HepG2 (cell line): Measurements from ENCODE around the gene GRID1. TPM values are rescaled to one million over a fixed set of nuclear protein-coding genes. Genes with fewer than 3 reads are reported as not detected.

Source experiments
- ATM ChIP-seq: fragments of 450-650 bp; IDR thresholded peaks from 2 replicates; pipeline ENCODE4 v1.7.1; 2017; ENCODE audit warnings: mild to moderate bottlenecking, borderline replicate concordance
- BRCA1 ChIP-seq: sonication (generic); formaldehyde crosslinking; IDR thresholded peaks from 2 replicates; pipeline ENCODE4 v1.4.0; 2020; ENCODE audit warnings: missing genetic modification reagents
- CAMTA2 ChIP-seq: sonication (generic); formaldehyde crosslinking; IDR thresholded peaks from 2 replicates; pipeline ENCODE4 v1.4.0; 2020; ENCODE audit warnings: mild to moderate bottlenecking, missing genetic modification reagents, borderline replicate concordance
- CBFB ChIP-seq: sonication (generic); formaldehyde crosslinking; IDR thresholded peaks from 2 replicates; pipeline ENCODE4 v1.4.0; 2020; ENCODE audit warnings: missing genetic modification reagents
- IRF2 ChIP-seq: IDR thresholded peaks from 2 replicates; pipeline ENCODE4 v1.6.1; 2018; ENCODE audit warnings: missing genetic modification reagents, missing compliant biosample characterization
- ISX ChIP-seq: sonication (generic); formaldehyde crosslinking; conservative IDR thresholded peaks from 2 replicates; pipeline ENCODE4 v1.5.0; 2020; ENCODE audit warnings: missing genetic modification reagents
- KLF12 ChIP-seq: sonication (generic); formaldehyde crosslinking; IDR thresholded peaks from 2 replicates; pipeline ENCODE4 v1.4.0; 2020; ENCODE audit warnings: missing genetic modification reagents, borderline replicate concordance
- KLF15 ChIP-seq: sonication (generic); formaldehyde crosslinking; IDR thresholded peaks from 2 replicates; pipeline ENCODE4 v1.8.1; 2023; ENCODE audit warnings: borderline replicate concordance, mild to moderate bottlenecking, inconsistent platforms, missing genetic modification reagents, mixed read lengths
- KMT2A ChIP-seq: sonication (generic); formaldehyde crosslinking; IDR thresholded peaks from 2 replicates; pipeline ENCODE4 v1.4.0; 2020; ENCODE audit warnings: missing genetic modification reagents
- MAFG ChIP-seq: sonication (generic); formaldehyde crosslinking; IDR thresholded peaks from 2 replicates; pipeline ENCODE4 v1.5.1; 2020; ENCODE audit warnings: mild to moderate bottlenecking, missing genetic modification reagents
- MYNN ChIP-seq: sonication (generic); formaldehyde crosslinking; IDR thresholded peaks from 2 replicates; pipeline ENCODE4 v1.4.0; 2020; ENCODE audit warnings: mild to moderate bottlenecking, low read depth, missing genetic modification reagents
- MZF1 ChIP-seq: sonication (generic); formaldehyde crosslinking; IDR thresholded peaks from 2 replicates; pipeline ENCODE4 v1.8.1; 2023; ENCODE audit warnings: mild to moderate bottlenecking, missing genetic modification reagents, borderline replicate concordance
- PTBP1 ChIP-seq: fragments of 200-400 bp; formaldehyde crosslinking; IDR thresholded peaks from 2 replicates; pipeline ENCODE4 v1.6.1; 2018; ENCODE audit warnings: low read length, low read depth; ENCODE audit not compliant: poor library complexity, severe bottlenecking
- RXRB ChIP-seq: IDR thresholded peaks from 2 replicates; pipeline ENCODE4 v1.6.1; 2016; ENCODE audit warnings: borderline replicate concordance, missing genetic modification reagents, missing compliant biosample characterization
- STAT5B ChIP-seq: sonication (generic); formaldehyde crosslinking; IDR thresholded peaks from 2 replicates; pipeline ENCODE4 v1.4.0; 2020; ENCODE audit warnings: missing genetic modification reagents
- ZFP37 ChIP-seq: sonication (generic); formaldehyde crosslinking; IDR thresholded peaks from 2 replicates; pipeline ENCODE4 v1.4.0; 2020; ENCODE audit warnings: missing genetic modification reagents, borderline replicate concordance
- ZNF335 ChIP-seq: sonication (generic); formaldehyde crosslinking; IDR thresholded peaks from 2 replicates; pipeline ENCODE4 v1.4.0; 2020; ENCODE audit warnings: missing genetic modification reagents
- ZNF557 ChIP-seq: sonication (generic); formaldehyde crosslinking; IDR thresholded peaks from 2 replicates; pipeline ENCODE4 v1.4.0; 2020; ENCODE audit warnings: missing genetic modification reagents
- ZNF598 ChIP-seq: sonication (generic); formaldehyde crosslinking; IDR thresholded peaks from 2 replicates; pipeline ENCODE4 v1.5.1; 2020; ENCODE audit warnings: mild to moderate bottlenecking, missing genetic modification reagents, borderline replicate concordance
- polyA plus RNA-seq, 8 experiments: library from polyadenylated mRNA; depleted of rRNA in 3 of 8; stranded (reverse) in 7 of 8; unstranded in 1 of 8; fragments of >200 nt; fragmentation: Illumina TruSeq in 4 of 8; extraction: Trizol in 4 of 8; gene quantifications; 2 replicates each; pipeline versions ENCODE4 v1.2.1 to v1.2.3, GENCODE V29; 2011 to 2016; ENCODE audit warnings: low read depth in 4 of 8, missing spikeins in 1 of 8, mixed read lengths in 1 of 8; ENCODE audit not compliant: insufficient read depth in 1 of 8
- total RNA-seq, 5 experiments: library from RNA; depleted of rRNA; stranded (reverse); fragments of >200 nt; fragmentation: Illumina TruSeq; extraction: Trizol; gene quantifications; 2 replicates each; pipeline ENCODE4 v1.2.3, GENCODE V29; 2016; ENCODE audit warnings: low read depth in 1 of 5
- TF ChIP-seq, protein P1 (sequence below): sonication (generic); formaldehyde crosslinking; IDR thresholded peaks from 2 replicates; pipeline ENCODE4 v1.8.0; 2022; ENCODE audit warnings: mild to moderate bottlenecking, missing genetic modification reagents, moderate library complexity
- TF ChIP-seq, protein P2 (sequence below): sonication (generic); formaldehyde crosslinking; IDR thresholded peaks from 2 replicates; pipeline ENCODE4 v1.4.0; 2020; ENCODE audit warnings: mild to moderate bottlenecking, missing genetic modification reagents
- TF ChIP-seq, protein P3 (sequence below): sonication (generic); formaldehyde crosslinking; IDR thresholded peaks from 2 replicates; pipeline ENCODE4 v1.4.0; 2020; ENCODE audit warnings: mild to moderate bottlenecking, missing genetic modification reagents
- TF ChIP-seq, protein P4 (sequence below): IDR thresholded peaks from 2 replicates; pipeline ENCODE4 v1.6.1; 2018; ENCODE audit warnings: missing genetic modification reagents
- TF ChIP-seq, protein P5 (sequence below): sonication (generic); formaldehyde crosslinking; IDR thresholded peaks from 2 replicates; pipeline ENCODE4 v1.5.0; 2020; ENCODE audit warnings: missing genetic modification reagents

GRID1 gene
- total and polyA plus RNA-seq, 2 of the 13 experiments (the other 11 are each of a cell fraction or from before 2014, with no cell fraction given), result 0.05 TPM; not detected in 1

DNA sequence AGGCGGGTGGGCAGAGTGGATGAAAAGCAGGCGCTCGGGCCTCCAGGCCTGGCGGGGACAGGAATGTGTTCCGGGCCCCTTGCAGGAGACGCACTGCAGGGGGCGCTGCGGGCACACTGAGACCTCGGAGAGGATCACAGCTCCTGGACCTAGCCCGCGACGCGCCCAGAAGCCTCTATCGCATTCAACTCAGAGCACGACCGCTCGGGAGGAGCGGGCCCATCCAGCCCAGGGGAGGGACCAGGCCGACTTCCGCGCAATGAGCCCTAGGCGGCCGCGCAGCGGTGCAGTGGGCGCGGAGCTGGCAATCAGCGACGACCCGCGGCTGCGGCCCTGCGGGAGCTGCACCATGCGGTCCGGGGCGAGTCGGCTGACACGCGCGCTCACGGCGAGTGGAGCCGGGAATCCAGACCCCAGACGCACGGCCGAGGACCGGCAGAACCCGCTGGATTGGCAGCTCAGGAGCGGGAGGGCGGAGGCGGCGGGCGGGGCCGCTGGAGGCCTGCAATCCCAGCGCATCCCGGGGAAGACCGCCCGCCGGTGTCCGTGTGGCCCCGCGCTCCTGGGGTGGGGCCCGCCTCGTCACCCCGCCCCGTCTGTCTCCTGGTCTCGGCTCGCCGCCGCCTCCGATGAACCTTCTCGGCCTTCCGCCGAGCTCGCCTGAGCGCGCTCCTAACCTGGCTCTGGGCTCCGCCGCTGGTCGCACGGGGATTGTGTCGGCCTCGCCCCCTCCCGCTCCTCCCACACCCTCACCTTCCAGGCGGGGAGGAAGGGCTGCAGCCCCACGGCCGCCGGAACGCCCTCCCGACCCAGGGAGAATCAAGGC lies 33.5 kb upstream of the GRID1 start (continued):
- TF ChIP-seq ZNF598 (CRISPR knock-in tag) (peak; percentile 81; the same call in 1 of the 2 replicates), ZNF335 (CRISPR knock-in tag) (0 out of 2 replicates have a peak, but pooled peaks have one; percentile 20), MYNN (CRISPR knock-in tag) (0 out of 2 replicates have a peak, but pooled peaks have one; percentile 8), ZNF557 (CRISPR knock-in tag) (0 out of 2 replicates have a peak, but pooled peaks have one; percentile 20), ATM (no peak), BRCA1 (CRISPR knock-in tag) (peak; percentile 78; the same call in 1 of the 2 replicates), MZF1 (CRISPR knock-in tag) (no peak), KLF15 (peak; percentile 73; the same call in 1 of the 2 replicates), KLF12 (peak; percentile 84), IRF2 (peak; percentile 90), CBFB (no peak; the same call in 1 of the 2 replicates), PTBP1 (peak; percentile 77), CAMTA2 (CRISPR knock-in tag) (0 out of 2 replicates have a peak, but pooled peaks have one; percentile 55), STAT5B (no peak), KMT2A (peak; percentile 70), ZFP37 (CRISPR knock-in tag) (no peak), RXRB (CRISPR knock-in tag) (peak; percentile 65), ISX (CRISPR knock-in tag) (no peak), MAFG (CRISPR knock-in tag) (peak; percentile 12; the same call in 1 of the 2 replicates)
- TF ChIP-seq, protein P1, sequence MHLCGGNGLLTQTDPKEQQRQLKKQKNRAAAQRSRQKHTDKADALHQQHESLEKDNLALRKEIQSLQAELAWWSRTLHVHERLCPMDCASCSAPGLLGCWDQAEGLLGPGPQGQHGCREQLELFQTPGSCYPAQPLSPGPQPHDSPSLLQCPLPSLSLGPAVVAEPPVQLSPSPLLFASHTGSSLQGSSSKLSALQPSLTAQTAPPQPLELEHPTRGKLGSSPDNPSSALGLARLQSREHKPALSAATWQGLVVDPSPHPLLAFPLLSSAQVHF (CRISPR knock-in tag), result peak; percentile 13; the same call in 1 of the 2 replicates
- TF ChIP-seq, protein P2, sequence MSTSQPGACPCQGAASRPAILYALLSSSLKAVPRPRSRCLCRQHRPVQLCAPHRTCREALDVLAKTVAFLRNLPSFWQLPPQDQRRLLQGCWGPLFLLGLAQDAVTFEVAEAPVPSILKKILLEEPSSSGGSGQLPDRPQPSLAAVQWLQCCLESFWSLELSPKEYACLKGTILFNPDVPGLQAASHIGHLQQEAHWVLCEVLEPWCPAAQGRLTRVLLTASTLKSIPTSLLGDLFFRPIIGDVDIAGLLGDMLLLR (CRISPR knock-in tag), result peak; percentile 88
- TF ChIP-seq, protein P3, sequence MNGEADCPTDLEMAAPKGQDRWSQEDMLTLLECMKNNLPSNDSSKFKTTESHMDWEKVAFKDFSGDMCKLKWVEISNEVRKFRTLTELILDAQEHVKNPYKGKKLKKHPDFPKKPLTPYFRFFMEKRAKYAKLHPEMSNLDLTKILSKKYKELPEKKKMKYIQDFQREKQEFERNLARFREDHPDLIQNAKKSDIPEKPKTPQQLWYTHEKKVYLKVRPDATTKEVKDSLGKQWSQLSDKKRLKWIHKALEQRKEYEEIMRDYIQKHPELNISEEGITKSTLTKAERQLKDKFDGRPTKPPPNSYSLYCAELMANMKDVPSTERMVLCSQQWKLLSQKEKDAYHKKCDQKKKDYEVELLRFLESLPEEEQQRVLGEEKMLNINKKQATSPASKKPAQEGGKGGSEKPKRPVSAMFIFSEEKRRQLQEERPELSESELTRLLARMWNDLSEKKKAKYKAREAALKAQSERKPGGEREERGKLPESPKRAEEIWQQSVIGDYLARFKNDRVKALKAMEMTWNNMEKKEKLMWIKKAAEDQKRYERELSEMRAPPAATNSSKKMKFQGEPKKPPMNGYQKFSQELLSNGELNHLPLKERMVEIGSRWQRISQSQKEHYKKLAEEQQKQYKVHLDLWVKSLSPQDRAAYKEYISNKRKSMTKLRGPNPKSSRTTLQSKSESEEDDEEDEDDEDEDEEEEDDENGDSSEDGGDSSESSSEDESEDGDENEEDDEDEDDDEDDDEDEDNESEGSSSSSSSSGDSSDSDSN (CRISPR knock-in tag), result peak; percentile 98
- TF ChIP-seq, protein P4, sequence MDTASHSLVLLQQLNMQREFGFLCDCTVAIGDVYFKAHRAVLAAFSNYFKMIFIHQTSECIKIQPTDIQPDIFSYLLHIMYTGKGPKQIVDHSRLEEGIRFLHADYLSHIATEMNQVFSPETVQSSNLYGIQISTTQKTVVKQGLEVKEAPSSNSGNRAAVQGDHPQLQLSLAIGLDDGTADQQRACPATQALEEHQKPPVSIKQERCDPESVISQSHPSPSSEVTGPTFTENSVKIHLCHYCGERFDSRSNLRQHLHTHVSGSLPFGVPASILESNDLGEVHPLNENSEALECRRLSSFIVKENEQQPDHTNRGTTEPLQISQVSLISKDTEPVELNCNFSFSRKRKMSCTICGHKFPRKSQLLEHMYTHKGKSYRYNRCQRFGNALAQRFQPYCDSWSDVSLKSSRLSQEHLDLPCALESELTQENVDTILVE, result peak; percentile 70; the same call in 1 of the 2 replicates
- TF ChIP-seq, protein P5, sequence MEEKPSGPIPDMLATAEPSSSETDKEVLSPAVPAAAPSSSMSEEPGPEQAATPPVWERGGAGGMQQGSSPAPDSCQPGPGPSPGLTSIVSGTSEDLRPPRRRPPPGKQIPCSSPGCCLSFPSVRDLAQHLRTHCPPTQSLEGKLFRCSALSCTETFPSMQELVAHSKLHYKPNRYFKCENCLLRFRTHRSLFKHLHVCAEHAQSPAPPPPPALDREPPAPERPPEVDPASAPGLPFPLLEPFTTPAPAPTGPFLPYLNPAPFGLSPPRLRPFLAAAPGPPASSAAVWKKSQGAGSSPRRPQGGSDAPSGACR, result peak; percentile 55; the same call in 1 of the 2 replicates
